GM21717 (cell line): ENCODE measurements around the gene PLEKHG4.

Experiments
- ATAC-seq: cut with Tn5 transposase; IDR thresholded peaks from one replicate; pipeline ENCODE4 v1.9.1; 2021; ENCODE audit warnings: mild to moderate bottlenecking, moderate library complexity; ENCODE audit not compliant: unreplicated experiment

The PLEKHG4 gene

DNA sequence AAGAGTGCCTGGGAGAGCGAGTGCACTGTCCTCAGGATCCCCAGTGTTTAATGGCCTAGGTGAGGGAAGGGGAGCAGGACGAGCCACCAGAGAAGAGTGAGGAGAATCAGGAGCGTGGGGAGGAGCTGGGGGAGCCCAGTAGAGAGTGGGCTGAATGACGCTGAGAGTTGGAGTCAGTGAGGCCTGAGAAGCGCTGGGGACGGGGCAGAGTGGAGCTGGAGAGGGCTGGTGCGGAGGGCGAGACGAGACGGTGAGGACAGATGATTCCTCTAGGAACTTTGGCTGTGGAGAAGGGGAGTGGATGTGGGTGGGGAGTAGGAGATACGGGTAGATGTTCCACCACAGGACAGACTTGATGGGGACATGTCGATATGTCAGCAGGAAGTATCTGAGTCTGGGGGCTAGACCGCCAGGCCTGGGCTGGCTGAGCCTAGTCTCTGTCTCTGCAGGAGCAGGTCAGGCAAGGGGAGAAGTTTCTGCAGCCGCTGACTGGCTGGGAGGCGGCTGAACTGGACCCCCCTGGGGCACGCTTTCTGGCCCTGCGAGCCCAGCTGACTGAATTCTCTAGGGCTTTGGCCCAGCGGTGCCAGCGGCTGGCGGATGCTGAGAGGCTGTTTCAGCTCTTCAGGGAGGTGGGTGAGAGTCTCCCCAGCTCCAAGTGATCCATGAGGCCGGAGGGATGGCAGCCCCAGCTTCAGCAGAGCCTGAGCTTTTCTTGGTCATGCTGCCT, 4.7 kb downstream of the PLEKHG4 start:
- no peak for ATAC-seq

DNA sequence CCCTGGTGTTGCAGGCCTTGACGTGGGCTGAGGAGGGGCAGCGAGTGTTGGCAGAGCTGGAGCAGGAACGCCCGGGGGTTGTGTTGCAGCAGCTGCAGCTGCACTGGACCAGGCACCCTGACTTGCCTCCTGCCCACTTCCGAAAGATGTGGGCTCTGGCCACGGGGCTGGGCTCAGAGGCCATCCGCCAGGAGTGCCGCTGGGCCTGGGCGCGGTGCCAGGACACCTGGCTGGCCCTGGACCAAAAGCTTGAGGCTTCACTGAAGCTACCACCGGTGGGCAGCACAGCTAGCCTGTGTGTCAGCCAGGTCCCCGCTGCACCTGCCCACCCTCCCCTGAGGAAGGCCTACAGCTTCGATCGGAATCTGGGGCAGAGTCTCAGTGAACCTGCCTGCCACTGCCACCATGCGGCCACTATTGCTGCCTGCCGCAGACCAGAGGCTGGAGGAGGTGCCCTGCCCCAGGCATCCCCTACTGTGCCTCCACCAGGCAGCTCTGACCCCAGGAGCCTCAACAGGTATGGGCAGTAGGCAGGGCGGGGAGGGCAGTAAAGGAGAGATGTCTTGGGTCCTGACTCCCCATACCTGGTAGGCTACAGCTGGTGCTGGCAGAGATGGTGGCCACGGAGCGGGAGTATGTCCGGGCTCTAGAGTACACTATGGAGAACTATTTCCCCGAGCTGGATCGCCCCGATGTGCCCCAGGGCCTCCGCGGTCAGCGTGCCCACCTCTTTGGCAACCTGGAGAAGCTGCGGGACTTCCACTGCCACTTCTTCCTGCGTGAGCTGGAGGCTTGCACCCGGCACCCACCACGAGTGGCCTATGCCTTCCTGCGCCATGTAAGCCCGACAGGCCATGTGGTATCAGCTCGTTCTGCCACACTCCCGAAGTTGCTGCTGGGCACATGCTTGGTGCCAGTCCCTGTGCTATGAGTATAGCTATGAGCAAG, 5.6 kb downstream of the PLEKHG4 start:
- ATAC-seq, result no peak

DNA sequence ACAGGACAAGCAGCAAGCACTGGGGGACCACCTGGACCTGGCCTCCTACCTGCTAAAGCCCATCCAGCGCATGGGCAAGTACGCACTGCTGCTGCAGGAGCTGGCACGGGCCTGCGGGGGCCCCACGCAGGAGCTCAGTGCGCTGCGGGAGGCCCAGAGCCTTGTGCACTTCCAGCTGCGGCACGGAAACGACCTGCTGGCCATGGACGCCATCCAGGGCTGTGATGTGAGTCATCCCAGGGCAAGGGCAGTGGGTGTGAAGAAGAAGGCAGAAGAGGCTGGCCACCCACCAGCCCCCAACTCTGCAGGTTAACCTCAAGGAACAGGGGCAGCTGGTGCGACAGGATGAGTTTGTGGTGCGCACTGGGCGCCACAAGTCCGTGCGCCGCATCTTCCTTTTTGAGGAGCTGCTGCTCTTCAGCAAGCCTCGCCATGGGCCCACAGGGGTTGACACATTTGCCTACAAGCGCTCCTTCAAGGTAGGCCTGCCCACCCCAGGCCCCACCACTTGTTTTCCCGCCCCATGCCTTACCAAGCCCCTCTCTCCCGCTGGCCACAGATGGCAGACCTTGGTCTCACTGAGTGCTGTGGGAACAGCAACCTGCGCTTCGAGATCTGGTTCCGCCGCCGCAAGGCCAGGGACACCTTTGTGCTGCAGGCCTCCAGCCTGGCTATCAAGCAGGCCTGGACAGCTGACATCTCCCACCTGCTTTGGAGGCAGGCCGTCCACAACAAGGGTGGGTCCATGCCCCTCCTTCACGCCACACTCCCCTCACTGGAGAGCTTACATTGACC, 7.3 kb downstream of the PLEKHG4 start:
- no peak for ATAC-seq

GRCh38 chr16:67287960-67288359, 8.6 kb downstream of the PLEKHG4 start:
- ATAC-seq, result no peak

DNA sequence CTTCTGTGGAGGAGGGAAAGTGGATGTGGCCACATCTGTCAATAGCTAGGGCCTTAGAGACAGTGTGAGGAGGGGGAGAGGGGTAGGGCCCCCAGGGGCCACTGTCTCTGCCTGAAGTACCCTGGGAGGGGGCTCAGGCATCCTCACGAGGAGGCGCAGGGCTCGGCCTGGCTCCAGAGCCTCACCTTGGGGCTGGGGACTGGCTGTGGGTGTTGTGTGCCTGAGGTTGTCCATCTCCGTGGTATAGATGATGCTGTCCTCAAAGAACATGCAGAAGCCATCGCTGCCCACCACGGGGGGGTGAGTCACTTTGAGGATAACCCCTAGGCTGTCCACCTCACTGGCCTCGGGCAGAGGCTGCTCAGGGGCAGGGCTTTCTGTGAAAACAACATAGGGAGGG, 12.1 kb downstream of the PLEKHG4 start:
- no peak for ATAC-seq

- no peak for ATAC-seq
Measured at GRCh38 chr16:67294171-67294757, 14.9 kb downstream of the PLEKHG4 start.

- ATAC-seq, result no peak
Measured at GRCh38 chr16:67294938-67295361, 15.6 kb downstream of the PLEKHG4 start.

DNA sequence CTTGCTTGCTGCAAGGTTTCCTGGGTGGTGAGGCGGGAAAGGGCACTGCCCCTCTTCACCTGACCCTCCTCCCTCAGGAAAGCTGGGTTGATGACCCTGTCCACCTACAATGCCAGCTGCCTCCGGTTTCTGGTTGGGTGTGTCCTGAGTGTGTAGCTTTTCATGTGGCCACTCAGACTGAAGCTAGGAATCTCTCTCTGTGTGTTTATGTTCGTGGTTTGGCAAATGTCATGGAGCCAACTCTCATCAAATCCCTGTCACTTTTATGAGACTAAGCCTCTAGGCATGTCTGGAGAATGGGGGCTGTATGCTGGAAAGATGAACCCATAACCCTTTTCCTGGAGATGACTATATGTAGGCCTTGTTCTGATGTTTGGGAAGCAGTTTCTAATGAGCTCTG, 17.1 kb downstream of the PLEKHG4 start:
- no peak for ATAC-seq

- ATAC-seq, result no peak
Measured at GRCh38 chr16:67298277-67298676, 18.9 kb downstream of the PLEKHG4 start.

DNA sequence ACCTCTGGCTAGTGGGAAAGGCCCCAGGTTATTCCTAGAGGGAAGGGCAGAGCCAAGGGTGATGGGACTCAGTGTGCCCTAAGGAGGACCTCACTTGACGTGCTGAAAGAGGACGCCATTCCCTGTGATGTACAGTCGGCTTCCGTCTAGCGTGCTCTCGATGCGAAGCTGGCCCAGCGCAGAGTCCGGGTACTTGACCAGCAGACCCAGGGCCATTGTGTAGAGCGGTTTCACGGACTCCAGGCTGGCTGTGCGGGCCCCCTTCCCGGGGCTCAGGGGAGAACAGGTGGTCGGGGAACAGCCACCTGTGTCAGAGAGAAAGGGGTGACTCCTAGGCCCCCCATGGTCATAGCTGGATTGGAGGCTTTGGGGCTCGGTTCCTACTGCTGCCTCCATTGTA, 19.9 kb downstream of the PLEKHG4 start:
- no peak for ATAC-seq

GRCh38 chr16:67301080-67301782, 21.9 kb downstream of the PLEKHG4 start:
- ATAC-seq, result no peak

DNA sequence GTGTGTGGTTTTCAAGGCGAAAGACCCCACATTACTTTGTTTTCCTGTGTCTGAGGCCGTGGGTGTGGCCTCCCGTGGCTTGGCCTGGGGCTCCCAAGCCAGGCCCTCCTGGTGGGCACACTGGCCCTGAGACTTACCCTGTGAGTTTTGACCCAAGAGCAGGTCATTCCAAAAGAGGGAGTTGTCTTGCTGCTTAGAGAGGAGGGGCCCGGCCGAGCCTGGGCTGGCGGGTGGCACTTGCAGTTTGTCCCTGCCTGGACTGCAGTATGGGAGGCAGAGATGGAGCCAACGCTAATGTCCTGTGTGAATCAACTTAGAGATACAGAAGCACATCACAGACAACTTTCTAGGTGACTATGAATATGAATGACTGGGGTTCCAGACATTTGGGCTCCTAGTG, 22.7 kb downstream of the PLEKHG4 start:
- no peak for ATAC-seq

GRCh38 chr16:67302970-67303369, 23.6 kb downstream of the PLEKHG4 start:
- no peak for ATAC-seq

- no peak for ATAC-seq
Measured at GRCh38 chr16:67304020-67304419, 24.7 kb downstream of the PLEKHG4 start.

GRCh38 chr16:67305216-67306071, 26.1 kb downstream of the PLEKHG4 start:
- no peak for ATAC-seq

GRCh38 chr16:67310561-67310960, 31.2 kb downstream of the PLEKHG4 start:
- no peak for ATAC-seq

GRCh38 chr16:67311607-67312488, 32.5 kb downstream of the PLEKHG4 start:
- ATAC-seq, result peak; percentile 76

DNA sequence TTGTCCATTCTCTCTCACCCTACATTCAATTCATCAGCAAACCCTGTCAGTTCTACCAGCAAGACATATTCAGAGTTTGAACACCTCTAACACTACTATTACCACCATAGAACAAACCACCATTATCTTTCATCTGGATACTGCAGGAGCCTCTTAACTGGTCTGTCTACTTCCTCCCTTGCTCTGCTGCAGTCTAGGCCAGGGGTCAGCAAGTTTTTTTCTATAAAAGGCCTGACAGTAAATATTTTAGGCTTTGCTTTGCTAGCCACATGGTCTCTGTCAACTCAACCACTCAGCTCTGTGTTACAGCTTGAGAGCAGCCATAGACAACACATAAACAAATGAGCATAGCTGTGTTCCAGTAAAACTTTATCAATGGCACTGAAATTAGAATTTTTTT, 33.4 kb downstream of the PLEKHG4 start:
- no peak for ATAC-seq
